Daoy (cell line): ENCODE results near the gene LSS. TPM values are rescaled to one million over a fixed set of nuclear protein-coding genes. Genes with fewer than 3 reads are reported as not detected.
"Not testable (repeated sequence)": the region's sequence is repeated elsewhere in the genome, so short reads cannot be mapped to it uniquely, and the experiment has no call there.

ENCODE experiments used
- DNase-seq: peaks from one replicate; pipeline ENCODE4 v3.0.0-alpha.2; 2015; ENCODE audit warnings: low read depth
- total RNA-seq: library from RNA; depleted of rRNA; stranded (reverse); fragments of >200 nt; shearing (Covaris generic); gene quantifications from 2 replicates; pipeline ENCODE4 v1.2.3, GENCODE V29; 2014

Gene LSS
- total RNA-seq, 1 experiment from 2014 or later = 25.3 TPM

DNA sequence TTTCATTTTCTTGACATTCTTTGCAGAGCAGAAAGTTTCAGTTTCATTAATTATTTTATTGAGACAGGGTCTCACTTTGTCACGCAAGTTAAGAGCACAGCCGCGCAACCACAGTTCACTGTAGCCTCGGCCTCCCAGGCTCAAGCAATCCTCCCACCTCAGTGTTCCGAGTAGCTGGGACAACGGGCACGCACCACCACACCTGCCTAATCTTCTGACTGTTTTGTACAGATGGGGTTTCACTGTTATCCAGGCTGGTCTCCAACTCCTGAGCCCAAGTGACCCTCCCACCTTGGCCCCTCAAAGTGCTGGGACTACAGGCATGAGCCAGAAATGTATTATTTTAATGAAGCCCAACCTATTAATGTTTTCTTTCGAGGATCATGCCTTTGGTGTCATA, 41.3 kb downstream of the LSS start:
- no peak for DNase-seq

DNA sequence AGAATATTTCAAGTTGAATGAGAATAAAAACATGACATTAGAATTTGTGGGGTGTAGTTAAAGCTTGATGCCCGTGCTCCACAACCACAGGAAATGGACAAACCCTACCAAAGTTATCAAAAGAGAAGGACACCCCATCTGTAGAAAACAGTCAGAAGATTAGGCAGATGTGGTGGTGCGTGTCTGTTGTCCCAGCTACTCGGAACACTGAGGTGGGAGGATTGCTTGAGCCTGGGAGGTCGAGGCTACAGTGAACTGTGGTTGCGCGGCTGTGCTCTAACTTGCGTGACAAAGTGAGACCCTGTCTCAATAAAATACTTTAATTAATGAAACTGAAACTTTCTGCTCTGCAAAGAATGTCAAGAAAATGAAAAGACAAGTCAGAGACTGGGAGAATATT, 42.9 kb downstream of the LSS start:
- no peak for DNase-seq

DNA sequence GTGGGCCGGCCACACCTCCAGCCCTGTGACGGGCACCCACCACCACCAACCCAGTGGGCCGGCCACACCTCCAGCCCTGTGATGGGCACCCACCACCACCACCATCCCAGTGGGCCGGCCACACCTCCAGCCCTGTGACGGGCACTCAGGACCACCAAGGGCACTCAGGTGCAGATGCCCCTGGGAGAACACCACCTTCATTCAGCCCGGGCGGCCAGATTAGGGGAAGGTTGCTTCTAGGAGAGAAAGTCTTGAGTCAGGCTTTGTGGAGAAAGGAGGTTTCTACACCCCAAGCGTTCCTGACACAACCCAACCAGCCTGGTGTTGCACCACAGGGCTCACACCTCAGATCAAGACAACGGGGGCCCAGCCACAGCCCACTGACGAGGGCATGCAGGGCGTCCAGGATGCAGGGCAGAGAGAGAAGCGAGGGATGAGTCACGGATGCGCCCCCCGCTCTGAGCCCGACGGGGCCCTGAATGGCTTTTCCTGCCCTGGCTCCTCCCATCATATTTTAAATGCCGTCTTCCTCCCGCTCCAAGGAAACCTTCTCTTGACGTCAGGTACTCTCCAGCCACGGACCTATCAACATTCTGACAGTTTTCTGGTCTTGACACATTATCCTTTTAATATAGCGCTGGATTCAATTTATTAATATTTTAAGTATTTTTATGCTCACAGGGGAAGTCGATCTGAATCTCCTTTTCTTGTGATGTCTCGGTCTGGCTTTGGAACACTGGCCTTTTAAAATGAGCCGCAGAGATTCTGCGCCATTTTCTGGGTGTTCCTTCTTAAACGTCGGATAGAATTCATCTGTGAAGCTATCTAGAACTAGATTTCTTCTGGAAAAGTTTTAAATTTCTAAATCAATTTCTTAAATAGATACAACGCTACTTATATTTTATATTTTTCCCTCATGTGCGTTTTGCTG, 43.7 kb downstream of the LSS start:
- DNase-seq = peak; percentile 83

DNA sequence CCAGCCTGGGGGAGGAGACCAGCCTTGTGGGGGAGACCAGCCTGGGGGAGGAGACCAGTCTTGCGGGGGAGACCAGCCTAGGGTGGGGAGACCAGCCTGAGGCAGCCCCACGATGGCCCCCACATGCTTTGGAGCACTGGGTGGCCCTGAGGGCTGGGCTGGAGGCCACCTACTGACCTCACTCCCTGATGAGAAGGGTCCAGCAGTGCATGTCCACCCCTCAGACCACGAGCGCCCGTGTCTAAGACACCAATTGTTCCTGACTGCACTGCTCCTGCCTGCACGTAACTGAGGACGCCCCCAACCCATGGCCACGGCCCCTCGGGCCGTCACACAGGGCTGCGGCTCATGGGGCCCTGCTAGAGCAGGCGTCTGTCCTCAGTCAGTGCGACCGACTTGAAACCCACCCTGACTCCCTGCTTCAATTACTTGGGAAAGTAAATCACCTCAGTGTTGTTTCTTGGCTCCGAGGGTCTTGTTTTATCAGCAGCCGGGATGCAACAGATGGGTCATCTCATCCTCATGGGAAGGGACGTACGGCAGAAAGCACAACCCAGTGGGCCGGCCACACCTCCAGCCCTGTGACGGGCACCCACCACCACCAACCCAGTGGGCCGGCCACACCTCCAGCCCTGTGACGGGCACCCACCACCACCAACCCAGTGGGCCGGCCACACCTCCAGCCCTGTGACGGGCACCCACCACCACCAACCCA, 44.5 kb downstream of the LSS start, which contains the start of gene SPATC1L:
SPATC1L (minus strand) TSS at position 550 of the 715 bp plus-strand sequence. CDS start 1,643 bp downstream, outside the sequence.
- peak; percentile 67 for DNase-seq

DNA sequence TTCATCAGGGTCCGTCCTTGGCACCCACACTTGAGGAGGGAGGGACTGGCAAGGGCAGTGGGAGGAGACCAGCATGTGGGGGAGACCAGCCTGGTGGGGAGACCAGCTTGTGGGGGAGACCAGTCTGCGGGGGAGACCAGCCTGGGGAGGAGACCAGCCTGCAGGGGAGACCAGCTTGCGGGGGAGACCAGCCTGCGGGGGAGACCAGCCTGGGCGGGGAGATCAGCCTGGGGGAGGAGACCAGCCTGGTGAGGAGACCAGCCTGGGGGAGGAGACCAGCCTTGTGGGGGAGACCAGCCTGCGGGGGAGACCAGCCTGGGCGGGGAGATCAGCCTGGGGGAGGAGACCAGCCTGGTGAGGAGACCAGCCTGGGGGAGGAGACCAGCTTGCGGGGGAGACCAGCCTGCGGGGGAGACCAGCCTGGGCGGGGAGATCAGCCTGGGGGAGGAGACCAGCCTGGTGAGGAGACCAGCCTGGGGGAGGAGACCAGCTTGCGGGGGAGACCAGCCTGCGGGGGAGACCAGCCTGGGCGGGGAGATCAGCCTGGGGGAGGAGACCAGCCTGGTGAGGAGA, 45.2 kb downstream of the LSS start:
- DNase-seq = not testable (repeated sequence)

DNA sequence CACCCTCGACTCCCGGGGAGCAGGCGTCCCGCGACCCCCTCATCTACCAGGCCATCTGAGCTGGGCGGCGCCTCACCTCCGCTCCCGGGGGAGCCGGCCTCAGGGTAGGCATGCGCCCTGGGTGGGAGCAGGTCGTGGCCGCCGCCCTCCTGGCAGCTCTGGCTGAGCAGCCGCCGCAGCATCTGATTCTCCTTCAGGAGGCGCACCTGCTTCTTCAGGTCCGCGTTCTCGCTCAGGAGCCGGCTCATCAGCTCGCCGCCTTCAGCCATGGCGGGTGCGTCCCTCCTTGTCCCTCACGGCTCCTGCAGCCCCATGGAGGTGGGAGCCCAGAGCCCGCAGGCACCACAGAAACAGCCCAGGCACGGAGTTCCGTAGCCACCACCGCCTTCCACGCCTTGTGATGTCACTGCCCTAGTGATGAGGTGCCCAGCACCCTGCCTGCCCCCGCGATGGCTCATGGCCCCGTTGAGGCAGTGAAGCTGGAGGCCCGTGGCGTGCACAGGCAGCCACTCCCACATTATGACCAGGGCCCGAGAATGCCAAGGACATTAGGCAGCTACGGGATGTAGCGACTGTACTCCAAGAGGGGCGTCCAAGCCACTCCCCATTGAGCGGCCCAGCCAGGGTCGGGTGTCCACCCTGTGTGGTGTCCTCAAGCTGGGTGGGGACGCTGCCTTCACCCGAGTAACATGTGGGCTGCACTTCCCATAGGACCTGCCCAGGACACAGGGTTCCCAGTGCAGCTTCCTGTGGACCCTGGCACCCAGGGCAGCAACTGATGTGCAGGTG, 45.8 kb downstream of the LSS start:
- DNase-seq = no peak

DNA sequence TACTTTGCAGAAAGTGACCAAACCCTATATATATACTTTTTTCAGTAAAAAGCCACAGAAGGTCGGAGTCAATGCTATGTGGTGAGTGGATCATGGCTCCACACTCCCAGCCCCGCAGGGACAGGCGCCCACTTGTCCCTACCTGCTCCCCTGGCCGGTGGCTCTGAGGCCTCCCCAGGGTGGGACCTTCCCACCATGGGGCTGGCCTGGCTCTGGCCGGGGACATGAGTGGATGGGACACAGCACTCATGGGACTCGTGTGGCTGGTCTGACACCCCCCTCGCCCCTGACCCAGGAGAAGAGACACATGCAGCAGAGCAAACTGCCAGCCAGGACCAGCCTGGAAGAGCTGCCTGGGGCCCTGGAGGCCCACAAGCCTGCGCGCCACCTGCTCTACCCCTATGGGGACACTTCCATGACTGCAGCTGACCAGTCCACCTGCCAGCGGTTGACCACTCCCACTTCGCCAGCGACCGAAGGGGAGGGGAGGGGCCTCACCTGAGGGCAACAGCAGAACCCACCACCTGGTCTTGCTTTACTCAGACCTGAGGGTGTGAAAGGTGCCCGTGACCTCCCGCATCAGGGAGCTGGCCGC, 46.5 kb downstream of the LSS start:
- no peak for DNase-seq

DNA sequence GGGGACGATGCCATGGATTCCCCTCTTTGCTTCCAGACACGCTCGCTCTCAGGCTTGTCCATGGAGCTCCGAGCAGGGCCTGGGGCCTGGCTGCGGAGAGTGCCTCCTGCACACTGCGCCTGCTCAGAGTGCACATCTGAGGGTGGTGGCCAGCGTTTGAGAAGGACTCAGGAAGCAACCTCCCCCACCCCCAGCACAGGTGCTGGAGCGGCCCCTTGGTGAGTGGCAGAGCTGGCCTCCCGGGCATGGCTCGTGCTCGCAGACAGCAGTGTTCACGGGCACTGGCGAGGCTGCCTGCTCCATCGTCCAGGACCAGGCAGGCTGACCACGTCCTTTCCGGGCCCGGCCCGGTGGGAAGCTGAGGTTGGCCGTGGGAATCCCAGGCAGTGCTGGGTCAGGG, 47.1 kb downstream of the LSS start:
- DNase-seq = no peak

DNA sequence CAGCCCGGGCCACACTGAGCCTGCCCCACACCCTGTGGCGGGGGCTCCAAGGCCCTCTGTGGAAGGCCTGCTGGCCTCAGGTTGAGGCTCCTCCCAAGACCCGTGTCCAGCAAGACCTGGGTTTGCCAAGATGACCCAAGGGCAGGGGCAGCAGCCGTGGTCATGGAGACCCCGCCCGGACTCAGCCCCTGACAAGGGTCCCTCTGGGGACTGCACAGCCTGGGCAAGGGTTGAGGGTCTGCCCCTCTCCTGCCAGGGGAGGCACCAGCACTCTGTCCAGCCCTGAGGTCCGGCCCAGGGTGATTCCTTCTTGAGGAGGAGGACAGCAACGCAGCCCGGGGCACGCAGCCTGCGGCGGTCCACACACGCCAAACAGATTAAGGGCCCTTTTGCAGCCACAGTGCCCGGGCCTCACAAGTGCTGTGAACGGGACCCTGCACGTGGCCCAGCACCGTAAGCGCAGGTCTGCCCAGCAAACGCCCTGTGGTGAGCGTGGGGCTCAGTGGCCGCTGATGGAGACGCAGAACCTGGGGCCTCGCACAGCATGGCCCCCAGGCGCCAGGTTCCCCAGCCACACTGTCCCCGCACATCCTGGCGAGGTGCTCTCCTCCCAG, 47.7 kb downstream of the LSS start:
- DNase-seq = no peak

DNA sequence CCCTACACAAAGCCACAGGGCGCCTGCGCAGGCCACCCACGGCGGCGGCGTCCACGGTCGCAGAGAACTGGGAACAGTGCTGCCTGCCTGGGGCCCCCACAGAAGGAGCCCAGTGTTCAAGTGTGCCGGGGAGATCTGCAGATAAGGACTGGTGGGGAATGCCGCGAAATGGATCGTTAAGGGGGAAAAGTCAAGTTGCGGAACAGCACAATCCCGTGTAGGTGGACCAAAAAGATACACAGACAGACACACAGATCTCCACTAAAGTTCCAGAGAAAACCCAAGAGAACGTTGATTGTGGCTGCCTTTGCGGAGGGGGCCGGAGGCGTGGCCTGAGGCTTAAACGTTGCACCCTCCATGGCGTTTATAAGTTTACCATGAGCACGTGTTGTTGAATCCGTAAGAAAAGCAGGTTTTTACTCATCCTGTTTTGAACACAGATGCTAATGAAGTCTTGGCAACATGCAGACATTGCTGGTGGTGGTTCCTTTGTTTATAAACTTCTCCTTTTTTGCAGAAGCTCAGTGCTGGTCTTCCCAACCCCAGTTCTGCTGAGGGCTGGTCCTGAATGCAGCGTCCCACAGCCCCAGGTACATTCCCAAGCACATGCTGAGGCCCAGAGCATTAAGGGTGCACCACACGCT, 48.4 kb downstream of the LSS start:
- no peak for DNase-seq

DNA sequence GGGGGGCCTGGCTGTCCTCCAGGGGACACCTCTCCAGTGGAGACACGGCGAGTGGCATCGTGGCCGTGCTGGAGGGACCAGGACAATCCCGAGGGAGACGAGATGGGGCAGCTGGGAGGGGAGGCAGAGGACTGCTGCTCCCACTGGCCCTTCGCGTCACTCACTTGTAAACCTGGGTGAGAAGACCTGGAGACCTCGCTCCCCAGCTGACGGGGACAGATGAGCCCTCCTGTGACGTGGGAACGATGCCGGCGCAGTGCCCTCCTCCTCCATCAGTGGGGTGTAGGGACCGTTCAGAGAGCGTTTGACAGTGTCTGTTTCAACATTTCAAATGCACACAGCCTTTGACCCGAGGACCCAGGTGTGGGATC, 48.9 kb downstream of the LSS start:
- DNase-seq = no peak

DNA sequence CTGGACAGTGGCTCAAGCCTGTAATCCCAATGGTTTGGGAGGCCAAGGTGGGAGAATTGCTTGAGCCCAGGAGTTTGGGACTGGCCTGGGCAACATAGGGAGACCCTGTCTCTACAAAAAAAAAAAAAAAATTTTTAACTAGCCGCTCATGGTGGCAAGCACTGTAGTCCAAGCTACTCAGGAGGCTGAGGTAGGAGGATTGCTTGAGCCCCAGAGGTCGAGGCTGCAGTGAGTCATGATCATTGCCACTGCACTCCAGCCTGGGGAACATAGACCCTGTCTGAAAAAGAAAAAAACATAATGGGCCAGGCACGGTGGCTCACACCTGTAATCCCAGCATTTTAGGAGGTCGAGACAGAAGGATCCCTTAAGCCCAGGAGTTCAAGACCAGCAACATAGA, 49.6 kb downstream of the LSS start:
- DNase-seq = no peak

DNA sequence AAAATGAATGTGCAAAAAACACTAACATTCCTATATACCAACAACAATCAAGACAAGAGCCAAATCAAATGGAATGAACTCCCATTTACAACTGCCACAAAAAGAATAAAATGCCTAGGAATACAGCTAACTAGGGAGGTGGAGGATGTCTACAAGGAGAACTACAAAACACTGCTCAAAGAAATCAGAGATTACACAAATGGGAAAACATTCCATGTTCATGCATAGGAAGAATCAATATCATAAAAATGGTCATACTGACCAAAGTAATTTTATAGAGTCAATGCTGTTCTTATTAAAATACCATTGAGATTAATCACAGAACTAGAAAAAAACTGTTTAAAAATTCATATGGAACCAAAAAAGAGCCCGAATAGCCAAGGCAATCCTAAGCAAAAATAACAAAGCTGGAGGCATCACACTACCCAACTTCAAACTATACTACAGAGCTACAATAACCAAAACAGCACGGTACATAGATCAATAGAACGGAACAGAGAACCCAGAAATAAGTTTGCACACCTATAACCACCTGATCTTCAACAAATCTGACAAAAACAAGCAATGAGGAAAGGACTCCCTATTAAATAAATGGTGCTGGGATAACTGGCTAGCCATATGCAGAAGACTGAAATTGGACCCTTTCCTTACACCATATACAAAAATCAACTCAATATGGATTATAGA, 52.0 kb downstream of the LSS start:
- DNase-seq = not testable (repeated sequence)

DNA sequence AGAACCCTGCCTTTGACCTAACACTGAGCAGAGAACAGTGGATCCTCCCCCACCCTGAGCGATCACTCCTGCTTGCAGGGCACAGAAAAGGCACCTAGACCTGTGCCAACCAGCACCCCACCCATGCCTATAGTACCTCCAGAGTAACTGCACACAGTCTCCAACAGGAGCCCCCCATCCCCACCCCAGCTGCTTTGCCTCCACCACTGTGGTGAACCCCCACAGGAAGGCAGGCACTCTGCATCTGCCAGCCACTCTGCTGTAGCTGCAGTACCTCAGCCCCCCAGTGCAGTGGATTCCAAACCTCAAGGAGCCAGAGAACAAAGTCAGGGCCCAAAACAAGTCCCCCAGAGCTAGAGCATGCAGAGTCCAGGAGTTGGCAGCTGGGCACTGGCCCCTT, 55.0 kb downstream of the LSS start:
- DNase-seq = no peak

DNA sequence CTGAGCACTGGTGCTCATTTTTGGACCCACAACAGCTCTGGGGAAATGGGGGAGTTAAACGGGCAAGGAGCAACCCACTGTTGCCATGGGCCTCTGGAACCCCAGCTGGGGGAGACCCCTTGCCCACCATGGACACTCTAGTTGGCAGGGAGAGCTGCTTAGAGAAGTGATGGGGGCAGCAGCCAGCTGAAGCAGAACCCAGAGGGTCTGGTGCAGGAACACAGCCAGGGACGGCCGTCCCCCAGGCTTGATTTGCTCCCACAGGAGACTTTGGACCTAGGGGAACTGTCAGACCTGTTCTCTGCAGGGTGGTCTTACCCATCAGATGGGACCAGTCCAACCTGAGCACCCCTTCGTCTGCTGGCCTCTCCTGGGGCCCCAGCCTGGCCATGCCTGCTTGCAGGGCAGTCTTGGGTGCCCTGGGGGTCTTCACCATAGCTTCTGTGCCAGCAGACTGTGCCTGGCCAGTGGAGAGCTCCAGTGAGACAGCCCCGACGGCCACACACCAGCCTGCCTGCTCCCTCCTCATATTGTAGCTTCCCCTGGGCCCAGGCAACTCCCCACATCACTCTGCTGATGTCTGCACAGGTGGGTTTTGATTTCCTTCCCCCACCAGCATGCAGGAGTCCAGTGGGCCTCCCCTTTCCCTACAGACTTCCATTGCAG, 55.6 kb downstream of the LSS start:
- DNase-seq = no peak

DNA sequence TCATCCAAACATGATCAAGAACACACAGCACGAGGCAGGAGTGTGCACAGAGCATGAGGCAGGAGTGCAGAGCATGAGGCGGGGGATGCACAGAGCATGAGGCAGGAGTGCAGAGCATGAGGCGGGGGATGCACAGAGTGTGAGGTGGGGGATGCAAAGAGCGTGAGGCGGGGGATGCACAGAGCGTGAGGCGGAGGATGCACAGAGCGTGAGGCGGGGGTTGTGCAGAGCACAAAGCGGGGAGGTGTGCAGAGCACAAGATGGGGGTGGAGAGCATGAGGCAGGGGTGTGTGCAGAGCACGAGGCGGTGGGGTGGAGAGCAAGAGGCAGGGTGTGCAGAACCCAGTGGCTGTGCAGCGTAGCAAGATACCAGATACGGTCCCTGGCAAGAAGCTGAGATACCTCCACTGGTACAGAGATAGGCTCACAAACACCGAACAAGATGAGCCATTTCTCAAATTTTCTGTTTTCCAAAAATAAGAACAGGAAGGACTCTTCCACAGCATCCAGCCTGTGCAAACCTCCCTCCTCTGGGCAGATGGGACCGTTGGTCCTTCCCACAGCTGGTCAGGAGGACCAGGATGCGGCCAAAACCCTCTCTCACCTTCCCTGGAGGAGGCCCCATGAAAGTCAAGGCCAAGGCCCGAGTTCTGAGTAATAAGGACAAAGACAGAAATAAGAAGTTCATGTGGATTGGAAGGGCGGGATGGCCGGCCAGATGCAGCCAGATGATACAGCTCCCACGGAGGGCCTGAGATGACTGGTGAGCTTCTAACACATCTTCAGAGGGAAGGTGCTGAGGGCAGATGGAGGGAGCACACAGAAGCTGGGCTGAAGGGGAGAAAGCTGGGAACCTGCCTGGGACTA, 56.3 kb downstream of the LSS start:
- DNase-seq = no peak

DNA sequence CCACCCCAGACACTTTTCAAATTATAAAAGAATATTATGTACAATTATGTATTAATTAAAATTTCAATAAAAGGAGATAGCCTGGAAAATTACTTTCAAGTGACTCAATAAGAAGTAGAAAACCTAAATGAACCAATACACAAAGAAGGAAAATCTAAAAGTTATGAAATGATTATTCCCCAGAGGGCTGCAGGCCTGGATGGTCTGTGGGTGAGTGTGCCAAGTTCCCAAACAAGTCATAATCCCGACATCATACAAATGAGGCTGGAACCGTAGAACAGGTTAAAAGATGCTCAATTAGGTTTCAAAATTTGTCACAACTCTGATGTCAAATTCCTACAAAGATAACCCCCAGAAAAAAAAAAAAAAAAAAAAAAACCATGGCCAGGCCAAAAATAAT, 57.0 kb downstream of the LSS start:
- DNase-seq = no peak

DNA sequence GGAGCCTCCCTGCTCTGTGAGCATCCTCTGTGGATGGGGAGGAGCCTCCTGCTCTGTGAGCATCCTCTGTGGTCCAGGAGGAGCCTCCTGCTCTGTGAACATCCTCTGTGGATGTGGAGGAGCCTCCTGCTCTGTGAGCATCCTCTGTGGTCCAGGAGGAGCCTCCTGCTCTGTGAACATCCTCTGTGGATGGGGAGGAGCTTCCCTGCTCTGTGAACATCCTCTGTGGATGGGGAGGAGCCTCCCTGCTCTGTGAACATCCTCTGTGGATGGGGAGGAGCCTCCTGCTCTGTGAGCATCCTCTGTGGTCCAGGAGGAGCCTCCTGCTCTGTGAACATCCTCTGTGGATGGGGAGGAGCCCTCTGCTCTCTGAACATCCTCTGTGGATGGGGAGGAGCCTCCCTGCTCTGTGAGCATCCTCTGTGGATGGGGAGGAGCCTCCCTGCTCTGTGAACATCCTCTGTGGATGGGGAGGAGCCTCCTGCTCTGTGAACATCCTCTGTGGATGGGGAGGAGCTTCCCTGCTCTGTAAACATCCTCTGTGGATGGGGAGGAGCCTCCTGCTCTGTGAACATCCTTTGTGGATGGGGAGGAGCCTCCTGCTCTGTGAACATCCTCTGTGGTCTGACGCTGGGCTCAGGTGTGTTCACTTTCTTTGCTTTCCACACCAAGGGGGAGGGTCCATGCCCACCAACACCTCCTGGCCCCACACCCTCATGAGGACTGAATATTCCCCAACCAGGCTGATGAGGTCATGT, 58.0 kb downstream of the LSS start:
- DNase-seq = not testable (repeated sequence)
